Fibroblast of skin of left biceps (primary cell): ENCODE measurements around the gene HBG1.

Source experiments
- DNase-seq, 2 experiments: peaks; one replicate each; pipeline ENCODE4 v3.0.0-alpha.2; 2013; ENCODE audit warnings: low read depth in 2 of 2

The HBG1 gene

GRCh38 chr11:5246772-5247471 lies 2.7 kb downstream of the HBG1 start:
- DNase-seq, result no peak

- DNase-seq, result no peak
Measured at GRCh38 chr11:5245155-5245554, 4.5 kb downstream of the HBG1 start.

GRCh38 chr11:5243816-5244180 lies 5.9 kb downstream of the HBG1 start:
- DNase-seq, result no peak

DNA sequence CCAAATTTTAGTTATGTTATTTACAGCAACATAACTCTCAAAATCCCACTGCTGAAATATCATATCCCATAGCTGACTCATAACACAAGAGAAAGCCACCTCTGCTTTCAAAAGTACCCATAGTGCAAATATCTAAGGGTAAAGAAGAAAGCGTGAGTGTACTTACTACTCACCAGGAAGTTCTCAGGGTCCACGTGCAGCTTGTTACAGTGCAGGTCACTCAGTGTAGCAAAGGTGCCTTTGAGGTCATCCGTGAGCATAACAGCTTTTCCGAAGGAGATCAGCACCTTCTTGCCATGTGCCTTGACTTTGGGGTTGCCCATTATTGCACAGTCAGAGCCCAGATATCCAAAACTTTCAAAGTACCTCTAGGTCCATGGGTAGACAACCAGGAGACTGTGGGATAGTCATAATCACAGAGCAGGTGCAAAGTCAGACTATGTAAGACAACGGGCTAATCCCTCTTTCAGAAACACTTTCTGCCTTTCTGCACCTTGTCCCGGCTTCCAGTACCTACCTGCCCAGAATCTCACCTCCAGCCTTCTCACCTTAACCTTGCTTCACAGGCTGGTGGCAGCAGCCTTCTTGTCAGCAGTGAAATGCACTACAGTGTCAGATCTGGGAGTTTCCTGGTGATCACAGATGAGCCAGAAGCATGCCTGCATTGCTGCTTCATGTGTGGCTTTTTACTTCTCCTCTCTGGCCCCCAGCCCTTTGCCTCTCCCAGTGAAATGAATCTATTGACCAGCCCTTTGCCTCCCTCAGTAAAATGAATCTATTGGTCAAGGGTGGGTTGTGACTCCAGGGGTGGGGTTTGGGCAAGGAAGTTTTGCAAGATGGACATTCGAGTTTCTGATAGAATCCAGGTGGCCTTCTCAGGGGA lies 6.5 kb downstream of the HBG1 start:
- no peak for DNase-seq

DNA sequence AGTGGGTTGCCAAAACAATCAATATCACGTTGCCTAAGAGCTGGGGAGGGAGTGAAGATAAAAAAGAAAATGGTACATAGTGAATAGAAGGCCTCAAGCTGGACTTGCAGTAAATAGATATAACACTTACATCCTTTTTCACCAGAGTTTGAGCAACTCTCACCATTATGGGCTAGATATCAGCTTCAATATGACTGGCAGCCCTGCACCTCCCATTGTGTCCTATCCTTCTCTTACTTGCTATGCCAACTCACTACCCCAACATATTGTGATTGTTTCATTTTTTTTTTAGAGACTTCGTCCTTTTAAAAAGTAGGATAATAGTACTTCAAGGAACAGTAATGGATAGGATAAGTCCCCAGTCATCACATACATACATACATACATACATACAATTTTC lies 7.4 kb downstream of the HBG1 start:
- no peak for DNase-seq

DNA sequence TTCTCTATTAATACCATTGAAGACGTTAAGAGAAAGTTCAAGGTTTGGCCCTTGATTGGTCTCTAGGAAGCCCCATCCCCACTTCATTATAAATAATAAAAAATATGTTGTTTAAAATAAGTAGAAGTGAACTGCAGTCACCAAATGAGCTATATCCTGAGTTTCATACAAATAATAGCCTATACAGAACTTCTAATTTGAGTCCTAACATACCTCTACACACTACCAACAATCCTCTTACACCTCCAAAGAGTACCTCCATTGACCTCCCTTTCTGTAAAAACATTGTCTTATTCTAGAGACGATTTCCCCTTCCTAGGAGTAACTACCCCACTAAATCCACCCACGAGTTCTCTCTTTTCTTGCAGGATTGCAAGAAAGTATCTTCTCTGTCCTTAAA lies 8.2 kb downstream of the HBG1 start:
- DNase-seq, result no peak

GRCh38 chr11:5240458-5240857 lies 9.2 kb downstream of the HBG1 start:
- no peak for DNase-seq

GRCh38 chr11:5240056-5240455 lies 9.6 kb downstream of the HBG1 start:
- DNase-seq, result no peak

- no peak for DNase-seq
Measured at GRCh38 chr11:5239046-5239445, 10.6 kb downstream of the HBG1 start.

DNA sequence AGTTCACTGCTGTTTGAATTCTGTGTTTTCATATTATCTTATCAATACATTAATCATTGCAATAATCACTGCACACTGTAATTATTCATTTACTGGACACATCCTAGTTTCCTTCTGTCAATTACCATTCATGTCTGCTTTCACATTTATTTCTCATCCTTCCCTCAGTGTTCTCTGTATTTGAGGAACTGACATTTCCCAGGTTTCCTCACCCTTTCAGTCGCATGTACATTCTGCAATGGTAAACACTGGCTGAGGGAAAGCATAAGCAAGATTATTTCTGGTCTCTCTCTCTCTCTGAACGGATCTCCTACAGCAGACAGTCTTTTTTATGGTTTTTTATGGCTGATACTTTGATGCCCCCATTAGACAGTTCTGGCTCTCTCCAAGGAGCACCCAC lies 11.2 kb downstream of the HBG1 start:
- no peak for DNase-seq

DNA sequence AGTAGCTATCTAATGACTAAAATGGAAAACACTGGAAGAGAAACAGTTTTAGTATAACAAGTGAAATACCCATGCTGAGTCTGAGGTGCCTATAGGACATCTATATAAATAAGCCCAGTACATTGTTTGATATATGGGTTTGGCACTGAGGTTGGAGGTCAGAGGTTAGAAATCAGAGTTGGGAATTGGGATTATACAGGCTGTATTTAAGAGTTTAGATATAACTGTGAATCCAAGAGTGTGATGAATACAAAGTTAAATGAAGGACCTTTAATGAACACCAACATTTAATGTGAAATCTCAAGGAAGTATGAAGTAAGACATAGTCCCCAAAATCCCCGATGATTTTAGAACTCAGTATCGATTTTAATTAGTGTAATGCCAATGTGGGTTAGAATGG lies 12.2 kb downstream of the HBG1 start:
- DNase-seq, result no peak

GRCh38 chr11:5235364-5236095 lies 14.1 kb downstream of the HBG1 start:
- no peak for DNase-seq

DNA sequence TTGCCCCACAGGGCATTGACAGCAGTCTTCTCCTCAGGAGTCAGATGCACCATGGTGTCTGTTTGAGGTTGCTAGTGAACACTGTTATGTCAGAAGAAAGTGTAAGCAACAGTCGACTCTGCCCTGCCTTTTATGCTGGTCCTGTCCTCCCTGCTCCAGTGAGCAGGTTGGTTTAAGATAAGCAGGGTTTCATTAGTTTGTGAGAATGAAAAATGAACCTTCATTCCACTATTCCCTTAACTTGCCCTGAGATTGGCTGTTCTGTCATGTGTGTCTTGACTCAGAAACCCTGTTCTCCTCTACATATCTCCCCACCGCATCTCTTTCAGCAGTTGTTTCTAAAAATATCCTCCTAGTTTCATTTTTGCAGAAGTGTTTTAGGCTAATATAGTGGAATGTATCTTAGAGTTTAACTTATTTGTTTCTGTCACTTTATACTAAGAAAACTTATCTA lies 15.2 kb downstream of the HBG1 start, which contains the start of gene HBD:
TSS of gene HBD (minus strand) at position 103 of the 454 bp plus-strand sequence. CDS start at position 53, 50 bp downstream.
- no peak for DNase-seq

GRCh38 chr11:5233307-5233706 lies 16.4 kb downstream of the HBG1 start:
- DNase-seq, result no peak

DNA sequence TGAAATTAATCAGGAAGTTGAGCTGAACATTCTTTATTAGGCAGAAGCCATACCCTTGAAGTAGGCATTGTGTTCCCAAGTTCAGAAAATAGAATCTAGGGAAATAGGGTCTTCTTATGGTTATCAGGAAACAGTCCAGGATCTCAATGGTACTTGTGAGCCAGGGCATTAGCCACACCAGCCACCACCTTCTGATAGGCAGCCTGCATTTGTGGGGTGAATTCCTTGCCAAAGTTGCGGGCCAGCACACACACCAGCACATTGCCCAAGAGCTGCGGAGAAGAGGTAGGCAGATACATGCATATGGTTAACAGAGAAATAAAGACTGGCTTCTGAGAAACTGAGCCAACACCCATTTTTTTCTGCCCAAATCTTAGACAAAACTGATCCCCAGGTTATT lies 16.8 kb downstream of the HBG1 start:
- no peak for DNase-seq

DNA sequence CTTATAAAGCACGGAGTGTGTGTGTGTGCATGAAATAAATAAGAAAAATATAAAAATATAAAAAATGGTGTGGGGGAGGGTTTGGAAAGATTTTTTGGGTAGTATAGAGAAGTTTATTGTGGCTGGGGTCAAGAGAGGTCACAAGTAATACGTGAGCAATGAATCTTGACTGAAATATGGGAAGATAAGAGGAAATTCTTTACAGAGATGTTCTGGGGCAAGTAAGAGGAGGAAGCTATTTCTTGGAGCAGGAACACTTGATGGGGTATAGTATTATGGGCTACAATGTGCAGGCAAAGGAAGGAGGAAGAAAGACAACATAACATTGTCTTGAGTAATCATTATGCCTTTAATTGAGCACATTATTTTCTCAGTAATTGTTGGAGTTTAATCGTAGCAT lies 17.5 kb downstream of the HBG1 start:
- DNase-seq, result no peak

DNA sequence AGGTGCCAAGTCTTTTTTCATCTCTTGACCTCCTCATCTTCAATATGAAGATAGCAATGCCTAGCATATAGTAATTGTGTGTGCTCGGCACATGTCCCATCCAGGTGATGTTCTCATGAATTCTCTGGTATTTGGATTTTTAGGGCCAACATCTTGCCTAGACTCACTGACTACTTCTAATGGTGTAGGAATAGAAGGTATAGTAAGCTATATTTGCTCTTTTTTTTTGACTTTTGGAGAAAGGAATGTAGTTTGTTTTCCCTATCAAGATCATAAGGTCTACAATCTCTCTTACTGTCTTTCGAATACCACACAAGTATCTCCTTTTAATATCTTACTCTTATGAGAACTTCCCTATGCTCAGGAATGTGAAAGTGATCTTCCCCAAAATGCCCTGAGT lies 18.5 kb downstream of the HBG1 start:
- no peak for DNase-seq

GRCh38 chr11:5230266-5230665 lies 19.4 kb downstream of the HBG1 start:
- no peak for DNase-seq

DNA sequence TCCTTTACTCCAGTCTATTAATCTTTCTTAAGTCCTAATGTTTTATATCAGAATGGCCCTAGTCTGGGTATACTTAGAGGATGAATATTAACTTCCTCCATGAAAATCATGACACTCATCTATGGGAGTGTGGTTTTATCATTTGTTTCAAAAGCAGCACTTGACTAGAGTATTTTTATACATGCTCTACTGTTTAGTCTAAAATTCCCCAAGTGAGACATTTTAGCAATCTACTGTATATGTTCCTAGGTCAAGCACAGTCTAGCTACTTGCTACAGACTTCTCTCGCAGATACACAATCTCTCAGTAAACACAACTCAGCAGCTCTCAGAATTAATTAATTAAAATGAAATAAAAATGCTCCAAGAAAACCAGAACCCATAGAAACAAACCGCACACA lies 19.9 kb downstream of the HBG1 start:
- no peak for DNase-seq

- DNase-seq, result no peak
Measured at GRCh38 chr11:5229356-5229755, 20.3 kb downstream of the HBG1 start.

DNA sequence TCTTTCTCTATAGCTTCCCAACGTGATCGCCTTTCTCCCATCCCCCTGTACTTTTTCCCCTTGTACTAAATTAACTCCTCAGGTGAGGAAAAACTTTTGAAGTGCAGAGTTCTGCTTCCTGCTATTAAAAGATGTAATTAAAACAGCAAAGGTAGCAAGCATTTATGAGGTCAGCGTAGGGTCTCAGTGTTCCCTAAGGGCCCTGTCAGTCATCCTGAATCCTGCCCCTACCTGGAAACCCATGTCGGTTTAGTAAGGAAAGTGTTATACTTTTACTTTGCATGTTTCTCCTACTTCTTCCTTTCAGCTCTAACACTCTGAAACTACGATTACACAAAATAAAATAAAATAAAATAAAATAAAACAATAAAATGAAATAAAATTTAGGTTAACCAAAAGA lies 21.5 kb downstream of the HBG1 start:
- no peak for DNase-seq

DNA sequence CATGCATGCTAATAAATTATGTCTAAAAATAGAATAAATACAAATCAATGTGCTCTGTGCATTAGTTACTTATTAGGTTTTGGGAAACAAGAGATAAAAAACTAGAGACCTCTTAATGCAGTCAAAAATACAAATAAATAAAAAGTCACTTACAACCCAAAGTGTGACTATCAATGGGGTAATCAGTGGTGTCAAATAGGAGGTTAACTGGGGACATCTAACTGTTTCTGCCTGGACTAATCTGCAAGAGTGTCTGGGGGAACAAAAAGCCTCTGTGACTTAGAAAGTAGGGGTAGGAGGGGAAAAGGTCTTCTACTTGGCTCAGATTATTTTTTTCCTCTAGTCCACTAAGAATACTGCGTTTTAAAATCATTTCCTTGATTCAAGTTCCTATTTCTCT lies 22.0 kb downstream of the HBG1 start:
- DNase-seq, result no peak
